G401 (cell line): ENCODE results near the gene TSC1. TPM values are rescaled to one million over a fixed set of nuclear protein-coding genes. Genes with fewer than 3 reads are reported as not detected.

ENCODE experiments used
- DNase-seq: peaks from one replicate; pipeline ENCODE4 v3.0.0-alpha.2; 2015; ENCODE audit warnings: low spot score
- in situ Hi-C: cut with HindIII; loops from 2 replicates; pipeline ENCODE4 v1.10.0; 2016; ENCODE audit warnings: low sequenced_read_pairs, mixed read lengths
- total RNA-seq: library from RNA; depleted of rRNA; stranded (reverse); fragments of >200 nt; shearing (Covaris generic); gene quantifications from 2 replicates; pipeline ENCODE4 v1.2.3, GENCODE V29; 2014

TSC1 gene
- total RNA-seq, 1 experiment from 2014 or later = 28.8 TPM

DNA sequence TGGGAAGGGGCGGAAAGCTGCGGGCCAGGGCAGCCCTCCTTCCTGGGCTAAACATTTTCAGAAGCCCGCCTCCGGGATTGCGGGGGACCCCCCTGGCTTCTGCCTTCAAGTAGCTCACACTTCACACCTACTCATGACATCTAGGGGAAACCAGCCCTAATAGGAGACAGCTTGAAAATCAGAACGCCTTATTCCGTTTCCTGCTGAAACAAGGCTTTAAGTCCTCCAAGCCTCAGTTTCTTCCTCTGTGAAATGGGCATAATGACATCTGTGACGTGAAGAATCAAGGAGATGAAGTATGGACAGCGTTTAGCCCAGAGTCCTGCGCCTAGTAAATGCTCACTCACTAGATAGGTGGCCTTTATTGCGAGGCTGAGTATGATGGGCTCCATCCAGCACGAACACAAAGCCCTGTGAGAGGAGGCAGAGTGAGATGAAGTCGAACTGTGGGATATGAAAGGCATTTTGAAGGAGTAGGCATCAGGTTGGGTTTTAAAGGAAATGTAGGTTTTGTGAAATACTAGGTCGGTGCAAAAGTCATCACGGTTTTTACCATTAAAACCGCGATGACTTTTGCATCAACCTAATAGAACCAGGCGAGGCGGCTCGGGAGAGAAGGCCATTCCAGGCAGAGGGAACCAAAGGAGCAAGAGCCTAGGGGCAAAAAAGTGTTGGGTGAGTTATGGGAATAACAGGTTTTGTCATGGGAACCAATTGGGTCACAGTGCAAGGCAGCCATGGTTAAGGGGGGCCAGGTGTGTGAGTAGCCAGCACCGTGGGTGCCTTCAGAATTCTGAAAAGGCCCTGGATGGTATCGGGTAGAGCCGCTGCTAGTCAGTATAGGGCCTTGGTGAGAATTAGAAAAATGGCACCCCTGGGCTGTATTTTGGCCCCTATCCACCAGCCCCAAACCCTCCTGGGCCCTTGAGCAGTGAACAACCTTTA, 1.0 kb upstream of the TSC1 start:
- in situ Hi-C loops = no loop called here
- no peak for DNase-seq

DNA sequence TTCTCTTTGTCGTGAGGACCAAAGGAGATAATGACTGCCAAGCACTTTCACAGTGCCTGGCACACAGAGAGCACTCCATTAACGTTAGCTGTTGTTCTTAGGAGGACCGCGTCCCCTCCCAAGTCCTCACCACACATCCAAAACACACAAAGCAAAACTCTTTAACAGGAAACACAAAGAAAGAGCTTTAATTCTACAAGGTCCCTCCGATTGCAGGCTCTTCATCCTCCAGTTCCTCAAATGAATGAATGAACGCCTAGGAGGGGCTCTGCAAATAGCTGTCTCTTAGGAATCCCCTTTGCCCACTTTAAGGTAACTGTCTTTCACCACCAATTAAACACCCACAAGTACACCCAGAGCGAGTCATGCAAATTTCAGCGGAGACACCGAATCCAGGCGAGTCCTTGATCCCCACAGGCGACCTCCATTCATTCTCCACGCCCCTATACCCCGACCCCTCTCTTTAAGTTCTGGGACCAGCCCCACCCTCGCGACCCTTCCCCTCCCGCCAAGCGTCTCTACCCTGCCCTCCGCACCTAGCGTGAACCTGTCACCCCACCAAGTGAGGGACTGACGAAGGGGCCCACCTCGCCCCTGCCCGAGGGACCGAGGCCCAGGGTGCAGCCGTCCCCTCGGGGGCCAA, 644 bp downstream of the TSC1 start:
- peak; percentile 10 for DNase-seq

DNA sequence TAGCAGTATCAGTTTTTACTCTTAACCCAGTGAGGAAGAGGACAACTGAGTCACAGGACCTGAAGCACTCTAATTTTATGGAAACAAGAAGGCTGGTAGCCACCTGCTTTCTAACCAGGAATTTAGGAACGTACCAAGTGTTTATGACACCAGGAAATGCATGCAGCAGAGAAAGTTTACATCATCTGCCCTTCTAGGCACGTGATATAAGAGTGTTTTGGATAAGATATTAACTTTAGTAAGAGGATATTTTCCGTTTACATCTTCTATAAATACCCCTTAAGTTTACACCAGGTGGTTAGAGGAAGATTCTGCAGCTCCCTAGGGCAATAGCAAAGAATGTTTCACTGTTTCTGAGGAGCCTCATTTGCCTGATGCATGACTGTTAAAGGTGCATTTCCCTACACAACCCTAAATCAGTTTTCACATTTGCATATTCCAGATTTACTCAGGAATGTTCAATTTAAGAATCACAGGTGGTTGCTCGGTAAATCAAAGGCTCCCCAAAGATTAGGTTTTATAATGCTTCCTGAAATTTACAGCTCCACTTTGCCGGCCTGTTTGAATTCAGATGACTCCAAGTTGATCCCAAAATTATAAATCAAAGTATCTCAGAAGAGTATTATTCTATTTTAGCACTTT, 1.8 kb downstream of the TSC1 start:
- in situ Hi-C loops = no loop called here
- no peak for DNase-seq

More for the DNA sequence above, 644 bp downstream of the TSC1 start:
- in situ Hi-C loops = no loop called here

DNA sequence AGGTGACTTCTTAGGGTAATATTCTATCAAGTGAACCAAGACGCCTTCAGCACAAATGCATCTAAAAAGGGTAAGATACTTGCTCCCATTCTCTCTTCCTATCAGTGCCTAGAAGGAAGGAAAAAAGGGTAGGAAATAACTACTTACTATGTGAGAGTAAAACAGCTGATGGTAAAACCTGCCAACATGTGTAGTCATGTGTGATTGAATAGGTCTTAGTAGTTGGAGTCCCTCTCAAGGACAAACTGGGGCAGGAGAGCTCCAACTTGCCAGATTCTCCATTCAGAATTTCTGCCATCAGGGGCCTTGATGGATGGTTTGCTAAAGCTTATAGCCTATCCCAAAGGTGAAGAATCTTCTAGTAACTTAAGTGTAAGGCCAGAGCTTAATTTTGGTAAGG, 5.2 kb downstream of the TSC1 start:
- no peak for DNase-seq
- in situ Hi-C loops = no loop called here

DNA sequence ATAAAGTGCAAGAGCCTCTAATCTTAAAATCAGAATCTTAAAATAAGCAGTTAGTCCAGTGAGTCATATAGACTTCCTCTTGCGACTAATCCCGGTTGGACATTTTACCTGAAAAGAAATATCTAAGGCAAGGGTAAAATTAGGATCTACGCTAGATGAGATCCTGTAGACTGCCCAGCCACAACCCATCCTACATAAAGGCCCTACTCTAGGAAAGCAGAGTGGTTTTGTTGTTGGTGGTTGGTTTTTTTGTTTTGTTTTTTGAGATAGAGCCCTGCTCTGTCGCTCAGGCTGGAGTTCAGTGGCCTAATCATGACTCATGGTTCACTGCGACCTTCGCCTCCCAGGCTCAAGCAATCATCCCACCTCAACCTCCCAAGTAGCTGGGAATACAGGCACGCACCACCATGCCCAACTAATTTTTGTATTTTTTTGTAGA, 6.9 kb downstream of the TSC1 start:
- no peak for DNase-seq
- in situ Hi-C loops = no loop called here

DNA sequence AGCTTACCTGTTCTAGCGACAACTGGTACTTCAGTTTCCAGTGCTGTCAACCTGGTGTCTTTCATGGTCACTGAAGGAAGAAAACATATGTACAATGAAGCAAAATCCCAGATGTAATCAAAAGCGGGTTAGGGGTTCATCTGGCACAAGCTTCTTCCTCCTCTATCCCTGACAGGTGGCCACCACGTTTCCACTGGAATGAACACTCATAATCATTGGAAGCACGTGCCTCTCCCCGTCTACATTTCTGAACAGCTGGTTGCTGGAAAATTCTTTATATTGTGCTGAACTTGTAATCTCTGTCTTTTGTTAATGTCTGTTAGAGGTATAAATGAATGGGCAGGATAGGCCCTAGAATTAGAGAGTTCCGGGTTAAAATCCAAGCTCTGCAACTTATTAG, 9.4 kb downstream of the TSC1 start:
- DNase-seq = no peak
- in situ Hi-C loops = no loop called here

DNA sequence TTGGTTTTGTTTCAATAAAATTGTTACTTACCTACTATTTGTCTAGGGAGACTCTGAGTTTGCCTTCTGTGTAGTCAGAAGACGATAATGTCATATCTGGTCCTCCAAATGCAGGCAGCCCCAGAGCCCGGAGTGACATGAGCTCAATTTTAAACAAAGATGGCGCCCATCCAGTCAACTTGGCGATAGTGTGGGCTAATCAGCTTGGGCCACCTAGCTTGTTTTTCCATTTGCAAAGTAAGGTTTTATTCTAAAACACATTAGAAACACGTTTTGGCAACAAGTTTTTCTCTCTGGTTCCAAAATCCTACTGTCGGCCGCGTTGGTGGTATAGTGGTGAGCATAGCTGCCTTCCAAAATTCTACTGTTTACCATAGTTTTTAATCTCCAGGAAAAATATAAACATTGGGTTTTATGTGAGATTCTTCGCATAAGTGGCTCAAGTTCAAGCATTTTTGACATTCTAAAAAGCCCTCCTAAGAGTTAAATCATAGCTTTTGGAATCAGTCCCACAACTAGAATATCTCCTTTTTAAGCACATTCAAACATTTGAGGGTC, 13.2 kb downstream of the TSC1 start:
- in situ Hi-C loops = no loop called here
- no peak for DNase-seq

DNA sequence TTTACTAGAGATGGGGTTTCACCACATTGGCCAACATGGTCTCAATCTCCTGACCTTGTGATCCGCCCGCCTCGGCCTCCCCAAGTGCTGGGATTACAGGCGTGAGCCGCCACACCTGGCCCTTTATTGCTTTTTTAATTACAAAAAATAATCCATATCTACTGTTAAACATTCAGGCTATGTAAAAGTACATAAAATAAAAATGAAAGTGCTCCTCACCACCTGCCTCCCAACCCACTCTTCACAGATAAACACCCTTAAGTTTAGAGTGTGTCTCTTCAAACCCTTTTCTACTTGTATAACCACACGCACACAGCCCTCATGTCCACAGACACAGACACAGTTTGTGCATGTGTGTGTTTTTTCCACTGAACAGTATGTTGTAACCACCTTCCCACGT, 16.7 kb downstream of the TSC1 start:
- in situ Hi-C loops = no loop called here
- DNase-seq = no peak

DNA sequence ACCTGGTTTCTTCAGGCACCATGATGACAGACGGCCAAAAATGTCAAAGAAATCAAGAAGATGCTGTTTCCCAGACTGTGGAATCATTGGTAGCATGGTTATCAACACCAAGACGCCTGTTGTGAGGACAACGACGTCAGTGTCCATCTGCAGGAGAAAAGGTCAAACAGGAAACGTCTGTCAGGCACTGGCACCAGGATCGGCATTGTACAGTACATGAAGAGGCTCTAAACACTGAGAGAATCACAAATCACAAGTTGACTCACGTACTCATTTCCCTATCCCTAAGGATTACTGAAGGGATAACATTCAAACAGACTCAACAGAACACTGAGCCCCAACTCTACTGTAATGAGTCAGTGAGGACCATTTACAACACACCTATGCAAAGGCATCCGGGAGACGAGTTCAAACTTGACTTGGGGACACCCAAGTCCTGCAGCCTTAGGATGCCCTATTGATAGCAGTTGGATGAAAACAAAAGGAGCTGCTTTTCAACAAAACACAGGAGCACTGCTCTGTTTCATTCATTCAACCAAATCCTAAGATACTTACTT, 21.0 kb downstream of the TSC1 start:
- in situ Hi-C loops = no loop called here
- no peak for DNase-seq

DNA sequence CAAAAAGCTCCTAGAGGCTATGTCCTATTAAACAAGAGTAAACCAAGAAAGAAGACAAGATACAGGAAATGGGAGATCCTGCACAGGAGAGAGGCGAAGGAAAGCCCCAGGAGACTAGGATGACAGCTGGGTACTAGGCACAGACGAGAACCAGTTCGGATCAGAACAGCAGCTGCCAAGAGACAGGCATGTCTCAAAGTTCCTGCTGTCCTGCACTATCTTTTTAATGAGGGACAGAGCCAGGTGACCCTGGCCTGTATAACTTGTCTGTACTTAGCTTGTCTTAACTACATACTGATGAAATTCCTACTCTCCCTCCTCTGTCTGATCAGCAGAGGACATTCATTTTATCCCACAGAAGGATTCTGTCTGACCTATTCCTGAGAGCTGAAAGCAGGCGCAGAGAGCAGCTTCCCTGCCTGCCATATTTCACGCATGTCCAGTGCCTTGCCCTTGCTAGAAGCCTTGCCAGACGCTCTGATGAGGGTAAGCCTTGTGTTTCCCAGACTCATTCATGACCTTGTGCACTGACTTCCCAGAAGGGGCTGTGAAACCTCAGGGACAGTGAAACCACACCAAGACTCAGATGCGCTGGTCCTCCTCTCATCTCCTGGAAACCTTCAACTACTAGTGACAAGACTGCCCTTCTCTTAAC, 24.7 kb downstream of the TSC1 start:
- in situ Hi-C loops = no loop called here
- DNase-seq = no peak

DNA sequence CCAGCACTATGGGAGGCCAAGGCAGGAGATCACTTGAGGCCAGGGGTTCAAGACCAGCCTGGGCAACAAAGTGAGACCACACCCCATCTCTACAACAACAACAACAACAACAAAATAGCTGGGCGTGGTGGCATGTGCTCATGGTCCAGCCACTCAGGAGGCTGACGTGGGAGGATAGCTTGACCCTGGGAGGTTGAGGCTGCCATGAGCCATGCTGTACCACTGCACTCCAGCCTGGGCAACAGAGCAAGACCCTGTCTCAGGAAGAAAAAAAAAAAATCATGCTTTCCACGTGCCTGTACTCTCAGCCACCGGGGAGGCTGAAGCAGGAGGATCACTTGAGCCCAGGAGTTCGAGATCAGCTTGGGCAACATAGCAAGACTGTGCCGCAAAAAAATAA, 29.5 kb downstream of the TSC1 start:
- DNase-seq = no peak
- in situ Hi-C loops = no loop called here

DNA sequence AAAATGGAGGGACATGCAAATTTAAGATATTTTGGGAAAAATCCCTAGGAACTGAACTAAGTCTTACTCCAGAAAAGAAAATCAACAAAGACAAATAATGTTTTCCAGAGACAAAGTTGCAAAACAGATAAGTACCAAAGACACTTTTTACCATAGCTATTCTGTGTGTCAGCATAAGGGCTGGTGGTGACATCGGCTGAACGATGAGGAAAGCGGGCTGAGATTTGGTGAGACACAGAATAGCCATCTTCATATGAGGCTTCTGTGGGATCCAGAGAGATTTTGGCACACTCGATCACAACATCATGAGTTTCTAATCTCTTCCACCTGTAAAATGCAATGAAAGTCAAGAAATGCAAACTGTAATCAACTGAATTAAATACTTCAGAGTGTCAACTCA, 32.3 kb downstream of the TSC1 start:
- in situ Hi-C loops = no loop called here
- no peak for DNase-seq

DNA sequence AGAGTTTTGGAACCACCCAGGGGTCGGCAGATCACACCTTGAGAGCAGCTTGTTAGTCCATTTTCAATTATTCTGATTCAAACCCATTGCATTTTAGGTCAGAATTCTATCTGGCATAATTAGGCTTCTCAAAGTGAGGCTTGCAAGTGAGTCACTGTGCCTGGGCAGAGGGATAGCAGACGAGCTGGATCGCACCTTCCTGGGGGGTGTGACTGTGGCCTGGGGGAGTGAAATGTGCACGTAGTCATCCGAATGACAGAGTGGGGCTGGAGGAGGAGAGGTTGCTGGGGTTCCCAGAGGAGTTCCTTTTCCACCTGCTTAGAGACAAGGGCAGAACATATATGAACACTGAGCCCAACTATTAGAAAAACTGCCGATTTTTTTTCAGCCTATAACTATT, 34.0 kb downstream of the TSC1 start:
- DNase-seq = no peak
- in situ Hi-C loops = no loop called here

DNA sequence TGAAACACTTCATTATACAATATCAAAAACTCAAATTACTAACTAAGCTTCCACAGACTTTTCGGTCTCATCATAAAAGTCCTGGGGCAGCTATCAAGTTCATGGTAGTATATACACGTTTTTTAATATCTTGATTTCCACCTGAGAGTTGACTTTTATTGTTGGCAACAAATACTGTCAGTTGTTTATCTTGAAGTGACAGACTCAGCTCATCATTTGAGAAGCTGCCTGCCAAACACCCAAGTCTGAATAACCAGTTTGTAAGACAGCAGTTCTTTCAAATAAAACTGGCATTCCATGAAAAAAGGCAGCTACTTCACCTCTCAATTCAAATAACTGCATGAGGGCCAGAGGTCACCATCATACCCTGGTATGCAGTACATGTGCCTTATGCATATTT, 35.1 kb downstream of the TSC1 start:
- no peak for DNase-seq
- in situ Hi-C loops = no loop called here

DNA sequence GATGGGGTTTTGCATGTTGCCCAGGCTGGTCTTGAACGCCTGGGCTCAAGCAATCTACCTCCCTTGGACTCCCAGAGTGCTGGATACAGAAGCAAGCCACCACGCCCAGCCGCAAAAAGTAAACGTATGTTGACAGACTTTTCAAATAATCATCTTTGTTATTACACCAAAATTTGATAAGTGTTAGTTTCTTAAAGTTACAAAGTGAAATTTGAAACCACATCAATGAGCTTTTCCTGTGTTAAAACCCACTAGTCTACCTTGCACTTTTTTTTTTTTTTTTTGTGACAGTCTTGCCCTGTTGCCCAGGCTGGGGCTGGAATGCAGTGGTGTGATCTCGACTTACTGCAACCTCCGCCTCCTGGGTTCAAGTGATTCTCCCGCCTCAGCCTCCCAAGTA, 35.8 kb downstream of the TSC1 start:
- DNase-seq = no peak
- in situ Hi-C loops = no loop called here

DNA sequence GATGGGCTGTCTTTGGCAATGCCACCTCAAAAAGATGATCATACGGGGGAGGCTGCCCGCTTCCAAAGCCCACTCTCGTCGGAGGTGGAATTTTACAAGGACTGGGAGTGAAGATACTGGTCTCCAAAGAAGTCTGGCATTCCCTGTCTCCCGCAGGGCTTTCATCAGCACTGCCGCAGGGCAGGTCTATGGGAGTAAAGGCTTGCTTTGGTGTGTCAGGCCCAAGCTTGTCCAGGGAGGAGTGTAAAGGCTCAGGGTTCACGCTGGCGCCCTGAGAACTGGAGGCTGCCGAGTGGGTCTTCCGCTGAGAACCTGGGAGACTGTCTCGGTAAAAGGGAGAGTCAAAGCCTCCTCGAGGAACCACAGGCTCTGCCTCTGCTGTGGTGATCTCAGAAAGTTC, 38.7 kb downstream of the TSC1 start:
- in situ Hi-C loops = no loop called here
- DNase-seq = no peak

DNA sequence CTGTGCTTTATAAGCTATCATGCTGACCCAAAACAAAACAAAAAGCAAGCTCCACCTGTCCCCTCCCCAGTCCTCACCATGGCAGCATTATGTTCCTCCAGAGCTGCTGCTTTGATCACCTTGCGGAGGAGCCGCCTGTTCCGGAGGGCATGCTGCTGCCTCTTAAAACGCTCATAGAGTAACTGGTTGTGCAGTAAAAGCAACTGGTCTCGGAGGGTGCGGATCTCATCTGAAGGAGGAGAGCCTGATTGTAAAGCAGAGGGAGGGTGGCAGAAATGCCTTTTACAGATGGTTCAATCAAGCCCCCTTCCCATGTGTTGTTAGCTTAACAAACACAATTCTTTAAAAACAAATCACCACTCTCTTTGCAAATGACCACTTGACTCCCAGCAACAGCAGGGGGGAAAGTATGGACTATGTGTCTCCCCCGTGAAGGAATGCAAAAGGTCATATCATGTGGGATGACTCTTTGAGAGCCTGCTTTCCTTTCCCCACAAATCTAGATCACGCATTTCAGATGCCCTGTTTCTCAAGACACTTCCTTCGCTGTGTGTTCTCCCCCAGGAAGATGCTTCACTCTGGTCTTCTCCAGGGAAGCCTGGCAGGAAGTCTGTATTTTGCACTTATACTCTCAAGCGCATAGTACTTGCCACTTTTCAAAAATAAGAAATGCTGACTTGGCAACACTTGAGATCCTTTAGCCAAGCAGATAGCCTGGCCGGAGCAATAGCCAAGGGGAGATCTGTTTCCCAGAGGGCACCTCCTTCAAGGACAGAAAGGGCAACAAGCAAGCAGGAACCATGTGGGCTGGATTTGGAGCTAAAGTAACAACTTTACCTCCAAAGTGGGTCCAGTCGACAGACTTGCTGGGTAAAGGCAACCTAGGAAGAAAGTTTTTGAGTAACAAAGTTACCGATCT, 40.6 kb downstream of the TSC1 start:
- in situ Hi-C loops = no loop called here
- DNase-seq = no peak
